Panc1 (cell line): ENCODE results near the gene AAK1.

Experiments used
- CTCF ChIP-seq: fragments of 450-650 bp; IDR thresholded peaks from 2 replicates; pipeline ENCODE4 v1.5.1; 2017; ENCODE audit warnings: mild to moderate bottlenecking
- SIN3A ChIP-seq: IDR thresholded peaks from 2 replicates; pipeline ENCODE4 v1.6.1; 2012; ENCODE audit warnings: low read depth, mild to moderate bottlenecking, low read length, moderate library complexity, borderline replicate concordance; ENCODE audit not compliant: insufficient read depth

- no peak for TF ChIP-seq CTCF
- TF ChIP-seq SIN3A: no peak
Measured at GRCh38 chr2:69560147-69560482, 83.4 kb downstream of the AAK1 start.
